Femur (tissue), 1 donor: ENCODE results near the gene MICAL2.
"Not testable (repeated sequence)": the region's sequence is repeated elsewhere in the genome, so short reads cannot be mapped to it uniquely, and the experiment has no call there.

Experiments
- DNase-seq: peaks from one replicate; pipeline ENCODE4 v3.0.0-alpha.2; 2017

Gene MICAL2

GRCh38 chr11:12137938-12138731, 27.7 kb downstream of the MICAL2 start:
- no peak for DNase-seq

GRCh38 chr11:12139144-12139881, 28.9 kb downstream of the MICAL2 start:
- DNase-seq = no peak

GRCh38 chr11:12140186-12140793, 29.9 kb downstream of the MICAL2 start:
- no peak for DNase-seq

- DNase-seq = no peak
Measured at GRCh38 chr11:12141283-12141682, 30.9 kb downstream of the MICAL2 start.

- DNase-seq = no peak
Measured at GRCh38 chr11:12142176-12142575, 31.8 kb downstream of the MICAL2 start.

- DNase-seq = no peak
Measured at GRCh38 chr11:12142909-12143308, 32.5 kb downstream of the MICAL2 start.

- DNase-seq = no peak
Measured at GRCh38 chr11:12143461-12144258, 33.3 kb downstream of the MICAL2 start.

GRCh38 chr11:12144330-12145174, 34.2 kb downstream of the MICAL2 start:
- no peak for DNase-seq

- not testable (repeated sequence) for DNase-seq
Measured at GRCh38 chr11:12146678-12147077, 36.3 kb downstream of the MICAL2 start.

GRCh38 chr11:12147827-12148226, 37.4 kb downstream of the MICAL2 start:
- no peak for DNase-seq

- no peak for DNase-seq
Measured at GRCh38 chr11:12148466-12148865, 38.1 kb downstream of the MICAL2 start.

- DNase-seq = no peak
Measured at GRCh38 chr11:12148882-12149281, 38.5 kb downstream of the MICAL2 start.

GRCh38 chr11:12149672-12150225, 39.4 kb downstream of the MICAL2 start:
- no peak for DNase-seq

GRCh38 chr11:12150831-12151382, 40.5 kb downstream of the MICAL2 start:
- no peak for DNase-seq

- DNase-seq = no peak
Measured at GRCh38 chr11:12152321-12152720, 41.9 kb downstream of the MICAL2 start.

GRCh38 chr11:12154871-12155668, 44.7 kb downstream of the MICAL2 start:
- DNase-seq = no peak

- no peak for DNase-seq
Measured at GRCh38 chr11:12155696-12156095, 45.3 kb downstream of the MICAL2 start.

- no peak for DNase-seq
Measured at GRCh38 chr11:12156301-12157140, 46.1 kb downstream of the MICAL2 start.

GRCh38 chr11:12157241-12157661, 46.9 kb downstream of the MICAL2 start:
- DNase-seq = no peak
